Neuronal stem cell (in vitro differentiated cells): ENCODE data around the gene CORO1C.

Experiments
- DNase-seq: peaks from one replicate; pipeline ENCODE4 v3.0.0-alpha.2; 2013; ENCODE audit warnings: low spot score
- H2AFZ ChIP-seq: one replicate; pipeline ENCODE4 v1.6.1; 2013; ENCODE audit warnings: mild to moderate bottlenecking, low read length, inconsistent platforms
- H2AK5ac ChIP-seq: 2 replicates; pipeline ENCODE4 v1.6.1; 2013; ENCODE audit warnings: low read depth, mild to moderate bottlenecking, inconsistent platforms, low read length, moderate library complexity, mixed read lengths
- H2BK120ac ChIP-seq: 2 replicates; pipeline ENCODE4 v1.6.1; 2013; ENCODE audit warnings: low read depth, mild to moderate bottlenecking, inconsistent platforms, low read length, moderate library complexity, mixed read lengths
- H2BK12ac ChIP-seq: one replicate; pipeline ENCODE4 v1.6.1; 2013; ENCODE audit warnings: low read length, inconsistent platforms
- H2BK15ac ChIP-seq: 2 replicates; pipeline ENCODE4 v1.6.1; 2013; ENCODE audit warnings: mild to moderate bottlenecking, low read length, inconsistent platforms, mixed read lengths
- H2BK5ac ChIP-seq: one replicate; pipeline ENCODE4 v1.6.1; 2013; ENCODE audit warnings: inconsistent platforms, mild to moderate bottlenecking, low read length, moderate library complexity
- H3K14ac ChIP-seq: one replicate; pipeline ENCODE4 v1.6.1; 2013; ENCODE audit warnings: low read length, inconsistent platforms
- H3K18ac ChIP-seq: 2 replicates; pipeline ENCODE4 v1.6.1; 2013; ENCODE audit warnings: low read length, inconsistent platforms
- H3K23ac ChIP-seq: 2 replicates; pipeline ENCODE4 v1.6.1; 2013; ENCODE audit warnings: low read depth, mild to moderate bottlenecking, mixed read lengths, low read length, inconsistent platforms; ENCODE audit not compliant: poor library complexity
- H3K27ac ChIP-seq: replicated peaks from 3 replicates; pipeline ENCODE4 v1.5.1; 2013; ENCODE audit warnings: low read length, inconsistent platforms
- H3K27me3 ChIP-seq, 3 experiments: 2 replicates each; pipeline ENCODE4 v1.6.1; 2013; ENCODE audit warnings: low read length in 3 of 3, mild to moderate bottlenecking in 2 of 3, inconsistent platforms in 1 of 3, low read depth in 1 of 3, mixed read lengths in 1 of 3, moderate library complexity in 1 of 3; ENCODE audit not compliant: control insufficient read depth in 3 of 3, insufficient read depth in 3 of 3
- H3K36me3 ChIP-seq, 2 donors: replicated peaks in 1 of 2; 2 replicates each; pipeline ENCODE4 v1.6.1; 2013; ENCODE audit warnings: low read length in 2 of 2; ENCODE audit not compliant: control insufficient read depth in 2 of 2, insufficient read depth in 2 of 2
- H3K4ac ChIP-seq: 2 replicates; pipeline ENCODE4 v1.6.1; 2013; ENCODE audit warnings: inconsistent platforms, mild to moderate bottlenecking, low read length, moderate library complexity
- H3K4me1 ChIP-seq, 2 donors: 1 replicate in 1 of 2; 2 replicates in 1 of 2; pipeline ENCODE4 v1.6.1; 2013; ENCODE audit warnings: low read length in 2 of 2, low read depth in 1 of 2; ENCODE audit not compliant: control insufficient read depth in 2 of 2, insufficient read depth in 1 of 2
- H3K4me2 ChIP-seq: one replicate; pipeline ENCODE4 v1.6.1; 2013; ENCODE audit warnings: mild to moderate bottlenecking, low read length, inconsistent platforms; ENCODE audit not compliant: insufficient read depth, poor library complexity, severe bottlenecking
- H3K4me3 ChIP-seq, 2 donors: 2 replicates each; pipeline ENCODE4 v1.5.1; 2013; ENCODE audit warnings: low read length in 2 of 2, mild to moderate bottlenecking in 2 of 2, inconsistent platforms in 1 of 2, moderate library complexity in 1 of 2
- H3K79me1 ChIP-seq: one replicate; pipeline ENCODE4 v1.6.1; 2013; ENCODE audit warnings: low read depth, mild to moderate bottlenecking, inconsistent platforms, low read length, moderate library complexity
- H3K9ac ChIP-seq: one replicate; pipeline ENCODE4 v1.6.1; 2013; ENCODE audit warnings: mild to moderate bottlenecking, low read depth, low read length, inconsistent platforms; ENCODE audit not compliant: poor library complexity
- H3K9me3 ChIP-seq, 2 donors: replicated peaks in 1 of 2; 2 replicates each; pipeline versions ENCODE3 to v1.6.1; 2013; ENCODE audit warnings: low read length in 2 of 2, mild to moderate bottlenecking in 2 of 2, inconsistent platforms in 1 of 2, low read depth in 1 of 2, mixed read lengths in 1 of 2, moderate library complexity in 1 of 2; ENCODE audit not compliant: control insufficient read depth in 2 of 2, insufficient read depth in 1 of 2
- H4K8ac ChIP-seq: one replicate; pipeline ENCODE4 v1.6.1; 2013; ENCODE audit warnings: low read depth, mild to moderate bottlenecking, inconsistent platforms, low read length, moderate library complexity
- H4K91ac ChIP-seq: one replicate; pipeline ENCODE4 v1.6.1; 2013; ENCODE audit warnings: low read length, low read depth, mild to moderate bottlenecking, inconsistent platforms; ENCODE audit not compliant: poor library complexity
- WGBS, 2 donors: extraction: QIAGEN DNeasy Blood & Tissue Kit; methylation state at CpG; one replicate each; pipeline ENCODE4 v1.1.7; 2013; ENCODE audit warnings: missing lambda C conversion rate in 2 of 2, mixed read lengths in 1 of 2; ENCODE audit not compliant: insufficient read length in 2 of 2, insufficient replicate concordance in 1 of 2; ENCODE audit errors: extremely low coverage in 2 of 2; 5-methylcytosine and 5-hydroxymethylcytosine counted together

Gene CORO1C

DNA sequence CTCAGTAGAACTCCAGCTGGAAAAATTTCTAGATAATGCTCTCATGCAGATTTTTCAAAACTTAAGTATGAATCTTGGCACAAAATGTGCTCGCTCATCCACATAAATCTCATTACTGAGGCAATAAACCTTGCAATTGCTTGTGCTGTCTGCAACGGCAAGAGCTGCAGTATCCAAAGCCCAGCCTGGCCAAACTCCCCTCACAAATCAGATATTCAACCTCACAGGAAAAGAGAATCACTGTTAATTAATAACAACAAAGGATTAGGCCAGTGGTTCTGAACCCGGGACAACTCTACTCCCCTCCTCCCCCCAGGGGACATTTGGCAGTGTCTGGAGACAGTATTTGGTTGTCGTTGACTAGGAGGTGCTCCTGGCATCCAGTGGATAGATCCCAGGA is 19.2 kb upstream of the CORO1C start:
- DNase-seq = no peak
- no peak overlapping the region for H2AFZ ChIP-seq
- H3K27ac ChIP-seq = no peak overlapping the region
- no peak overlapping the region for H2BK5ac ChIP-seq
- no peak overlapping the region for H4K8ac ChIP-seq
- H3K4me3 ChIP-seq = no peak overlapping the region
- no peak overlapping the region for H3K4me2 ChIP-seq
- H3K14ac ChIP-seq = no peak overlapping the region
- H3K9me3 ChIP-seq = no peaks in the 10 kb centered on the region
- no CpG with 5 or more reads among the region's 4 CpGs for WGBS, 2 donors
- no peak overlapping the region for H2BK15ac ChIP-seq
- no peak overlapping the region for H2BK120ac ChIP-seq
- H2AK5ac ChIP-seq = no peak overlapping the region
- no peak overlapping the region for H3K4ac ChIP-seq
- no peaks in the 10 kb centered on the region for H3K79me1 ChIP-seq
- no peak overlapping the region for H4K91ac ChIP-seq
- no peak overlapping the region for H3K23ac ChIP-seq
- no peaks in the 10 kb centered on the region for H3K36me3 ChIP-seq
- no peak overlapping the region for H3K18ac ChIP-seq
- H3K27me3 ChIP-seq = no peaks in the 10 kb centered on the region
- peaks cover 2 to 4% of the 10 kb centered on the region in 2 donors for H3K4me1 ChIP-seq
- H2BK12ac ChIP-seq = no peak overlapping the region
- no peak overlapping the region for H3K9ac ChIP-seq

- no peak overlapping the region for H2AFZ ChIP-seq
- peaks cover 0 to 2% of the 10 kb centered on the region in 2 donors for H3K4me1 ChIP-seq
- no peak overlapping the region for H2BK12ac ChIP-seq
- H3K14ac ChIP-seq = no peak overlapping the region
- H4K8ac ChIP-seq = no peak overlapping the region
- no peaks in the 10 kb centered on the region for H3K79me1 ChIP-seq
- no peak overlapping the region for H2BK15ac ChIP-seq
- H3K4me3 ChIP-seq = no peak overlapping the region
- H4K91ac ChIP-seq = no peak overlapping the region
- no peaks in the 10 kb centered on the region for H3K9me3 ChIP-seq
- no peaks in the 10 kb centered on the region for H3K27me3 ChIP-seq
- DNase-seq = no peak
- no peak overlapping the region for H2BK5ac ChIP-seq
- no peak overlapping the region for H3K9ac ChIP-seq
- no peak overlapping the region for H3K4me2 ChIP-seq
- no CpG with 5 or more reads among the region's 3 CpGs for WGBS, 2 donors
- H3K23ac ChIP-seq = no peak overlapping the region
- no peak overlapping the region for H3K4ac ChIP-seq
- H3K18ac ChIP-seq = no peak overlapping the region
- H2AK5ac ChIP-seq = no peak overlapping the region
- H3K27ac ChIP-seq = no peak overlapping the region
- no peaks in the 10 kb centered on the region for H3K36me3 ChIP-seq
- no peak overlapping the region for H2BK120ac ChIP-seq
Measured at GRCh38 chr12:108747563-108747962, 16.2 kb upstream of the CORO1C start.

DNA sequence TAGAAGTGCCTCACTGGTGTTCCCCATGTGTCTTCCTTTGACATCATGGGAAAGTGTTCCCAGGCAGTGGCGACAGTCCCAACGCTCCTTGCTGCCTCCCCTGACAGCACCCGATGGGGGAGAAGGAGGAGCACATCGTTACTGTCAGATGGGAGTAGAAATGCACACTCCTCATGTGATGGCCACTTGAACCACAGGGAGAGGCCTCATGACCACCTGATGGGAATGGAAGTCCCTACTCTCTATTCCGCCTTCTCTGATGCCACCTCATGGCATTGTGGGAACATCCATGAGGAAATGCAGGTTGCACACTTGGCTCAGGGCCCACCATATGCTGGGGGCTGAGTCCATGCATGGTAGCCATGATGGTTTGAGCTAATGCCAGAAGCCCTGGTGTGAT is 14.3 kb upstream of the CORO1C start:
- Histone ChIP-seq H3K23ac (no peak overlapping the region), H2BK120ac (no peak overlapping the region), H2AFZ (no peak overlapping the region), H3K4me2 (no peak overlapping the region), H3K4me3 (no peak overlapping the region), H3K18ac (peak overlapping the region; percentile 15), H3K9ac (no peak overlapping the region), H3K27ac (no peak overlapping the region), H3K9me3 (no peaks in the 10 kb centered on the region), H2AK5ac (no peak overlapping the region), H3K14ac (no peak overlapping the region), H3K27me3 (no peaks in the 10 kb centered on the region), H2BK5ac (no peak overlapping the region), H3K4me1 (peaks cover 0 to under 1% of the 10 kb centered on the region in 2 donors), H3K4ac (no peak overlapping the region), H3K36me3 (no peaks in the 10 kb centered on the region), H2BK15ac (no peak overlapping the region), H2BK12ac (no peak overlapping the region), H4K8ac (no peak overlapping the region), H3K79me1 (no peaks in the 10 kb centered on the region), H4K91ac (no peak overlapping the region)
- DNase-seq = no peak
- WGBS, 2 donors = no CpG with 5 or more reads among the region's 5 CpGs

GRCh38 chr12:108744021-108744897 is 12.9 kb upstream of the CORO1C start:
- H3K4ac ChIP-seq = no peak overlapping the region
- no peak overlapping the region for H2AFZ ChIP-seq

More at GRCh38 chr12:108744021-108744897, 12.9 kb upstream of the CORO1C start:
- Histone ChIP-seq H3K36me3 (no peaks in the 10 kb centered on the region), H3K4me2 (no peak overlapping the region), H4K8ac (no peak overlapping the region), H3K27me3 (no peaks in the 10 kb centered on the region), H2BK5ac (no peak overlapping the region), H3K9ac (no peak overlapping the region), H3K14ac (no peak overlapping the region), H3K18ac (no peak overlapping the region), H3K79me1 (no peaks in the 10 kb centered on the region), H3K4me3 (no peak overlapping the region), H2BK12ac (no peak overlapping the region), H3K4me1 (no peaks in the 10 kb centered on the region), H2BK120ac (no peak overlapping the region), H3K27ac (no peak overlapping the region), H2BK15ac (no peak overlapping the region), H2AK5ac (no peak overlapping the region), H3K23ac (no peak overlapping the region), H3K9me3 (no peaks in the 10 kb centered on the region), H4K91ac (no peak overlapping the region)
- no peak for DNase-seq
- WGBS, 2 donors = no CpG with 5 or more reads among the region's 5 CpGs
